Measurements from ENCODE around the gene LEMD1.

DNA sequence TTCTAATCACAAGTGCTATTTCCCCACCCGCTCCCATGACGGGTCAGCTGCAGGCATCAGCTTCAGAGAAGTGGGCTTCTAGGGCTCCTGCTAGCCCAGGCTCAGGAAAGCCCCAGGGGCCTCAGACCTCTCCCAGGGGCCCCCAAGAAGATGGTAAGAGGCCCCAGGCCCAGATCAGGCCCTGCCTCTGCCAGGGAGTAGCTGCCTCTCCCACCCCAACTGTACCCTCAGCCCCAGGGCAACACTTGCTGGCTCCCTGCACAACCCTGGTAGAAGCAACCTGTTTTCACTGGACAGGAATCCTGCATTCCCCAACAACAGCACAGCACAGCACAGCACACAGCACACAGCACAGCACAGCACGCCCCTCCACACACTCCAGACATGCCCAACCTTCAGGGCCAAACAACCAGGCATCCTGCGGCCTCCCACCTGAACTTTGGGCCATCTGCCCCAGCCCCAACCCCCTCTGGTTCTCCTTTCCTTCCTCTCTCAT is 27.4 kb upstream of the LEMD1 start:
- TF ChIP-seq, protein P1, sequence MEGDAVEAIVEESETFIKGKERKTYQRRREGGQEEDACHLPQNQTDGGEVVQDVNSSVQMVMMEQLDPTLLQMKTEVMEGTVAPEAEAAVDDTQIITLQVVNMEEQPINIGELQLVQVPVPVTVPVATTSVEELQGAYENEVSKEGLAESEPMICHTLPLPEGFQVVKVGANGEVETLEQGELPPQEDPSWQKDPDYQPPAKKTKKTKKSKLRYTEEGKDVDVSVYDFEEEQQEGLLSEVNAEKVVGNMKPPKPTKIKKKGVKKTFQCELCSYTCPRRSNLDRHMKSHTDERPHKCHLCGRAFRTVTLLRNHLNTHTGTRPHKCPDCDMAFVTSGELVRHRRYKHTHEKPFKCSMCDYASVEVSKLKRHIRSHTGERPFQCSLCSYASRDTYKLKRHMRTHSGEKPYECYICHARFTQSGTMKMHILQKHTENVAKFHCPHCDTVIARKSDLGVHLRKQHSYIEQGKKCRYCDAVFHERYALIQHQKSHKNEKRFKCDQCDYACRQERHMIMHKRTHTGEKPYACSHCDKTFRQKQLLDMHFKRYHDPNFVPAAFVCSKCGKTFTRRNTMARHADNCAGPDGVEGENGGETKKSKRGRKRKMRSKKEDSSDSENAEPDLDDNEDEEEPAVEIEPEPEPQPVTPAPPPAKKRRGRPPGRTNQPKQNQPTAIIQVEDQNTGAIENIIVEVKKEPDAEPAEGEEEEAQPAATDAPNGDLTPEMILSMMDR (IDR thresholded peaks at IDR 0.05; ENCODE audit: low read length) = no peak
- TF ChIP-seq EZH2 (IDR thresholded peaks at IDR 0.05; ENCODE audit: borderline replicate concordance, low read length) = no peak
